ENCODE measurements around the gene GPATCH3.
"Not testable (repeated sequence)": the region's sequence is repeated elsewhere in the genome, so short reads cannot be mapped to it uniquely, and the experiment has no call there.

Gene GPATCH3

GRCh38 chr1:26913389-26913753 lies 13.1 kb upstream of the GPATCH3 start:
- DNase-seq (ENCODE audit: low spot score) = no peak

GRCh38 chr1:26912147-26912490 lies 11.9 kb upstream of the GPATCH3 start:
- no peak for DNase-seq (ENCODE audit: low spot score)

GRCh38 chr1:26911399-26912146 lies 11.3 kb upstream of the GPATCH3 start:
- no peak for DNase-seq (ENCODE audit: low spot score)

GRCh38 chr1:26910343-26911160 lies 10.3 kb upstream of the GPATCH3 start:
- DNase-seq (ENCODE audit: low spot score) = no peak

GRCh38 chr1:26909951-26910342 lies 9.7 kb upstream of the GPATCH3 start:
- DNase-seq (ENCODE audit: low spot score) = no peak

GRCh38 chr1:26907071-26907917 lies 7.0 kb upstream of the GPATCH3 start:
- peak; percentile 88 for DNase-seq (ENCODE audit: low spot score)

GRCh38 chr1:26900815-26901511 lies 696 bp upstream of the GPATCH3 start:
- DNase-seq (ENCODE audit: low spot score) = no peak

- no peak for DNase-seq (ENCODE audit: low spot score)
Observed at GRCh38 chr1:26897351-26897750, 2.9 kb downstream of the GPATCH3 start.

GRCh38 chr1:26894263-26894662 lies 6.0 kb downstream of the GPATCH3 start:
- DNase-seq (ENCODE audit: low spot score) = no peak

- no peak for DNase-seq (ENCODE audit: low spot score)
Observed at GRCh38 chr1:26890467-26890796, 9.8 kb downstream of the GPATCH3 start.

GRCh38 chr1:26889551-26890466 lies 10.5 kb downstream of the GPATCH3 start, which contains the start of gene GPN2:
Gene GPN2, minus strand, starts transcription at chr1:26890283. Its CDS starts 187 bp downstream, at chr1:26890096.
- DNase-seq (ENCODE audit: low spot score) = peak; percentile 83

- no peak for DNase-seq (ENCODE audit: low spot score)
Observed at GRCh38 chr1:26888231-26888630, 12.0 kb downstream of the GPATCH3 start.

- DNase-seq (ENCODE audit: low spot score) = peak; percentile 74
Observed at GRCh38 chr1:26887125-26887524, 13.1 kb downstream of the GPATCH3 start.

GRCh38 chr1:26882696-26883463 lies 17.4 kb downstream of the GPATCH3 start:
- DNase-seq (ENCODE audit: low spot score) = no peak

GRCh38 chr1:26881611-26882010 lies 18.7 kb downstream of the GPATCH3 start:
- DNase-seq (ENCODE audit: low spot score) = not testable (repeated sequence)

GRCh38 chr1:26879793-26880192 lies 20.5 kb downstream of the GPATCH3 start:
- no peak for DNase-seq (ENCODE audit: low spot score)

GRCh38 chr1:26877326-26877725 lies 22.9 kb downstream of the GPATCH3 start:
- no peak for DNase-seq (ENCODE audit: low spot score)

GRCh38 chr1:26874896-26875295 lies 25.4 kb downstream of the GPATCH3 start:
- DNase-seq (ENCODE audit: low spot score) = no peak

GRCh38 chr1:26873097-26873496 lies 27.2 kb downstream of the GPATCH3 start:
- DNase-seq (ENCODE audit: low spot score) = not testable (repeated sequence)
